Mammary epithelial cell (primary cell): ENCODE measurements around the gene C4orf50.

Source experiments
- EZH2 ChIP-seq: IDR thresholded peaks from 2 replicates; pipeline ENCODE4 v1.6.1; 2012; ENCODE audit warnings: low read length, inconsistent platforms, borderline replicate concordance
- TF ChIP-seq, protein P1 (sequence below), 2 donors: IDR thresholded peaks in 1 of 2; conservative IDR thresholded peaks in 1 of 2; 2 replicates each; pipeline ENCODE4 v1.5.1; 2011 to 2012; ENCODE audit warnings: inconsistent platforms in 2 of 2, low read length in 2 of 2, mild to moderate bottlenecking in 2 of 2, control low read depth in 1 of 2, low read depth in 1 of 2; ENCODE audit not compliant: insufficient read depth in 1 of 2; ENCODE audit errors: extremely low read depth in 1 of 2

GRCh38 chr4:6013564-6013963 is 4.7 kb downstream of the C4orf50 start:
- TF ChIP-seq, protein P1, sequence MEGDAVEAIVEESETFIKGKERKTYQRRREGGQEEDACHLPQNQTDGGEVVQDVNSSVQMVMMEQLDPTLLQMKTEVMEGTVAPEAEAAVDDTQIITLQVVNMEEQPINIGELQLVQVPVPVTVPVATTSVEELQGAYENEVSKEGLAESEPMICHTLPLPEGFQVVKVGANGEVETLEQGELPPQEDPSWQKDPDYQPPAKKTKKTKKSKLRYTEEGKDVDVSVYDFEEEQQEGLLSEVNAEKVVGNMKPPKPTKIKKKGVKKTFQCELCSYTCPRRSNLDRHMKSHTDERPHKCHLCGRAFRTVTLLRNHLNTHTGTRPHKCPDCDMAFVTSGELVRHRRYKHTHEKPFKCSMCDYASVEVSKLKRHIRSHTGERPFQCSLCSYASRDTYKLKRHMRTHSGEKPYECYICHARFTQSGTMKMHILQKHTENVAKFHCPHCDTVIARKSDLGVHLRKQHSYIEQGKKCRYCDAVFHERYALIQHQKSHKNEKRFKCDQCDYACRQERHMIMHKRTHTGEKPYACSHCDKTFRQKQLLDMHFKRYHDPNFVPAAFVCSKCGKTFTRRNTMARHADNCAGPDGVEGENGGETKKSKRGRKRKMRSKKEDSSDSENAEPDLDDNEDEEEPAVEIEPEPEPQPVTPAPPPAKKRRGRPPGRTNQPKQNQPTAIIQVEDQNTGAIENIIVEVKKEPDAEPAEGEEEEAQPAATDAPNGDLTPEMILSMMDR (conservative IDR thresholded peaks at IDR 0.05 in 1 of 2, IDR thresholded peaks at IDR 0.05 in 1 of 2; ENCODE audit: extremely low read depth in 1 of 2, insufficient read depth in 1 of 2, low read depth in 1 of 2, low read length in 2 of 2), result no peak
- TF ChIP-seq EZH2, result no peak
